ENCODE data around the gene RAB20.
"Not testable (repeated sequence)": the region's sequence is repeated elsewhere in the genome, so short reads cannot be mapped to it uniquely, and the experiment has no call there.

The RAB20 gene

GRCh38 chr13:110492679-110493593 lies 68.6 kb downstream of the RAB20 start:
- DNase-seq (ENCODE audit: low spot score): no peak

GRCh38 chr13:110491869-110492678 lies 69.4 kb downstream of the RAB20 start:
- no peak for DNase-seq (ENCODE audit: low spot score)

GRCh38 chr13:110490009-110490770 lies 71.3 kb downstream of the RAB20 start:
- no peak for DNase-seq (ENCODE audit: low spot score)

GRCh38 chr13:110486880-110487279 lies 74.6 kb downstream of the RAB20 start:
- DNase-seq (ENCODE audit: low spot score): not testable (repeated sequence)

GRCh38 chr13:110486061-110486715 lies 75.3 kb downstream of the RAB20 start:
- DNase-seq (ENCODE audit: low spot score): no peak

- DNase-seq (ENCODE audit: low spot score): no peak
Measured at GRCh38 chr13:110485604-110486003, 75.9 kb downstream of the RAB20 start.

- no peak for DNase-seq (ENCODE audit: low spot score)
Measured at GRCh38 chr13:110484290-110485048, 77.1 kb downstream of the RAB20 start.

GRCh38 chr13:110483386-110483968 lies 78.0 kb downstream of the RAB20 start:
- no peak for DNase-seq (ENCODE audit: low spot score)

GRCh38 chr13:110480161-110480560 lies 81.4 kb downstream of the RAB20 start:
- DNase-seq (ENCODE audit: low spot score): no peak

GRCh38 chr13:110479648-110480047 lies 81.9 kb downstream of the RAB20 start:
- DNase-seq (ENCODE audit: low spot score): no peak

- no peak for DNase-seq (ENCODE audit: low spot score)
Measured at GRCh38 chr13:110479215-110479545, 82.3 kb downstream of the RAB20 start.

GRCh38 chr13:110478405-110479214 lies 82.9 kb downstream of the RAB20 start:
- no peak for DNase-seq (ENCODE audit: low spot score)

GRCh38 chr13:110477706-110478245 lies 83.7 kb downstream of the RAB20 start:
- no peak for DNase-seq (ENCODE audit: low spot score)

GRCh38 chr13:110476220-110476617 lies 85.3 kb downstream of the RAB20 start:
- no peak for DNase-seq (ENCODE audit: low spot score)

GRCh38 chr13:110475550-110476219 lies 85.8 kb downstream of the RAB20 start:
- no peak for DNase-seq (ENCODE audit: low spot score)

- DNase-seq (ENCODE audit: low spot score): no peak
Measured at GRCh38 chr13:110475117-110475516, 86.4 kb downstream of the RAB20 start.

- no peak for DNase-seq (ENCODE audit: low spot score)
Measured at GRCh38 chr13:110474713-110475112, 86.8 kb downstream of the RAB20 start.
